Mammary epithelial cell (primary cell): ENCODE measurements around the gene STK24.

ENCODE experiments used
- CTCF ChIP-seq, 2 donors: IDR thresholded peaks in 1 of 2; conservative IDR thresholded peaks in 1 of 2; 2 replicates each; pipeline ENCODE4 v1.5.1; 2011 to 2012; ENCODE audit warnings: inconsistent platforms in 2 of 2, low read length in 2 of 2, mild to moderate bottlenecking in 2 of 2, control low read depth in 1 of 2, low read depth in 1 of 2; ENCODE audit not compliant: insufficient read depth in 1 of 2; ENCODE audit errors: extremely low read depth in 1 of 2
- EZH2 ChIP-seq: IDR thresholded peaks from 2 replicates; pipeline ENCODE4 v1.6.1; 2012; ENCODE audit warnings: low read length, inconsistent platforms, borderline replicate concordance

GRCh38 chr13:98524391-98524790 lies 52.5 kb downstream of the STK24 start:
- TF ChIP-seq CTCF (conservative IDR thresholded peaks at IDR 0.05 in 1 of 2, IDR thresholded peaks at IDR 0.05 in 1 of 2; ENCODE audit: extremely low read depth in 1 of 2, insufficient read depth in 1 of 2, low read depth in 1 of 2, low read length in 2 of 2) = no peak
- no peak for TF ChIP-seq EZH2
